Activated T-cell treated with anti-CD3 and anti-CD28 coated beads for 48 hours (primary cell): Measurements from ENCODE around the gene RNF168.
A peak's percentile ranks its signal among the peaks of the same experiment; 100 is the strongest.
"Not testable (repeated sequence)": the region's sequence is repeated elsewhere in the genome, so short reads cannot be mapped to it uniquely, and the experiment has no call there.

Experiments
- DNase-seq: peaks from one replicate; pipeline ENCODE4 v3.0.0-alpha.2; 2020; ENCODE audit warnings: low read depth

Gene RNF168

GRCh38 chr3:196463804-196464203 lies 39.8 kb downstream of the RNF168 start:
- no peak for DNase-seq

DNA sequence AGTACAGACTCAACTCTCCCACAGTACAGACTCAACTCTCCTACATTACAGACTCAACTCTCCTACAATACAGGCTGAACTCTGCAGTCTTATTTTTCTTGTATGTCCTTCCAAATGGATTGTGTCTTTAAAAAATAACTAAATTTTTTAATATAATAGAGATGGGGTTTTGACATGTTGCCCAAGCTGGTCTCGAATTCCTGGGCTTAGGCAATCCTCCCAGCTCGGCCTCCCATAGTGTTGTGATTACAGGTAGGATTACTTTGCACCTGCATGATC lies 40.2 kb downstream of the RNF168 start:
- no peak for DNase-seq

DNA sequence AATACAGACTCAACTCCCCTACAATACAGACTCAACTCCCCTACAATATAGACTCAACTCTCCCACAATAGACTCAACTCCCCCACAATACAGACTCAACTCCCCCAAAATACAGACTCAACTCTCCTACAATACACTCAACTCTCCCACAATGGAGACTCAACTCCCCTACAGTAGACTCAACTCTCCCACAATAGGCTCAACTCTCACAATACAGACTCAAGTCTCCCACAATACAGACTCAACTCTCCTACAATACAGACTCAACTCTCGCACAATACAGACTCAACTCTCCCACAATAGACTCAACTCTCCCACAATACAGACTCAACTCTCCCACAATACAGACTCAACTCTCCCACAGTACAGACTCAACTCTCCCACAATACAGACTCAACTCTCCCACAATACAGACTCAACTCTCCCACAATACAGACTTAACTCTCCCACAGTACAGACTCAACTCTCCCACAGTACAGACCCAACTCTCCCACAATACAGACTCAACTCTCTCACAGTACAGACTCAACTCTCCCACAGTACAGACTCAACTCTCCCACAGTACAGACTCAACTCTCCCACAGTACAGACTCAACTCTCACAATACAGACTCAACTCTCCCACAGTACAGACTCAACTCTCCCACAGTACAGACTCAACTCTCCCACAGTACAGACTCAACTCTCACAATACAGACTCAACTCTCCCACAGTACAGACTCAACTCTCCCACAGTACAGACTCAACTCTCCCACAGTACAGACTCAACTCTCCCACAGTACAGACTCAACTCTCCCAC lies 40.7 kb downstream of the RNF168 start:
- not testable (repeated sequence) for DNase-seq

DNA sequence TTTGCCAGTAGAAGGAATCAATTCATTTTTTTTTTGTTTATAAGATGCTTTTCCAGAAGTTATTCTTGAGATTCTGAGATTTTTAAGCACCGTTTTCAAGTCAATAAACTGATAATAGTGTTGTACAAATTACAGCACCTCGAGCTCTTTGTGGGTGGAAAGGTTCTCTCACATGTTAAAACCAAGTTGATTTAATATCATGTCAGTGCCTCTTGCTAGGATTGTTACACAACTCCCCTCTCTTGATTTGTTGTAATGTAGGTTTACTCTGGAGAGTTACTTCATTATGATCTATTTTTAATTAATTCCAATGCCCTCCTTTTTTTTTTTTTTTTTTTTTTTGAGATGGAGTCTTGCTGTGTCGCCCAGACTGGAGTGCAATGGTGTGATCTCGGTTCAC lies 45.5 kb downstream of the RNF168 start:
- DNase-seq = no peak

DNA sequence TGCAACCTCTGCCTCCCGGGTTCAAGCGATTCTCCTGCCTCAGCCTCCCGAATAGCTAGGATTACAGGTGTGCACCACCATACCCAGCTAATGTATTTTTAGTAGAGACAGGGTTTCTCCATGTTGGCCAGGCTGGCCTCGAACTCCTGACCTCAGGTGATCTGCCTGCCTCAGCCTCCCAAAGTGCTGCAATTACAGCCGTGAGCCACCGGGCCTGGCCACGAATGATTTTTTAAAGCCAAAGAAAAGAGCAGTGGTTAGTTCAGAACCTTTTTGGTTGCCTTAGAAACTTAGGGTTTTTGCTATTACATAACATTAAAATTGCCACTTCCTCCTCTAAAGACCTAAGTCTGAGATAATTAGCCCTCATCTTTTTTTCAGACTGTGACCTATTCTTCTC lies 46.1 kb downstream of the RNF168 start:
- DNase-seq = not testable (repeated sequence)

- no peak for DNase-seq
Measured at GRCh38 chr3:196454935-196455334, 48.6 kb downstream of the RNF168 start.

GRCh38 chr3:196445391-196445790 lies 58.2 kb downstream of the RNF168 start:
- DNase-seq = not testable (repeated sequence)

- DNase-seq = no peak
Measured at GRCh38 chr3:196444500-196444894, 59.1 kb downstream of the RNF168 start.

- no peak for DNase-seq
Measured at GRCh38 chr3:196440696-196441095, 62.9 kb downstream of the RNF168 start.

DNA sequence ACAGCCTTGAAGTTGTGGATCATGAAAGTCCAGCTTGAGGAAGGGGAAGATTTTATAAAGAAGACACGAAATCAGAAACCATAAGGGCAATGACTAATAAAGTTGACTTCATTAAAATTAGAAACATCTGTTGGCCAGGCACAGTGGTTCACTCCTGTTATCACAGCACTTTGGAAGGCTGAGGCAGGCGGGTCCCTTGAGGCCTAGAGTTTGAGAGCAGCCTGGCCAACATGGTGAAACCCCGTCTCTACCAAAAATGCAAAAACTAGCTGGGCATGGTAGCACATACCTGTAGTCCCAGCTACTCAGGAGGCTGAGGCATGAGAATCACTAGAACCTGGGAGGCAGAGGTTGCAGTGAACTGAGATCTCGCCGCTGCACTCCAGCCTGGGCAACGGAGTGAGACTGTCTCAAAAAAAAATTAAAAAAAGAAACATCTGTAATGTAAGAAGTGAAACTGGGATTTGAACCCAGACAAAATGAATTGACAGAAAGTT lies 63.5 kb downstream of the RNF168 start:
- no peak for DNase-seq

DNA sequence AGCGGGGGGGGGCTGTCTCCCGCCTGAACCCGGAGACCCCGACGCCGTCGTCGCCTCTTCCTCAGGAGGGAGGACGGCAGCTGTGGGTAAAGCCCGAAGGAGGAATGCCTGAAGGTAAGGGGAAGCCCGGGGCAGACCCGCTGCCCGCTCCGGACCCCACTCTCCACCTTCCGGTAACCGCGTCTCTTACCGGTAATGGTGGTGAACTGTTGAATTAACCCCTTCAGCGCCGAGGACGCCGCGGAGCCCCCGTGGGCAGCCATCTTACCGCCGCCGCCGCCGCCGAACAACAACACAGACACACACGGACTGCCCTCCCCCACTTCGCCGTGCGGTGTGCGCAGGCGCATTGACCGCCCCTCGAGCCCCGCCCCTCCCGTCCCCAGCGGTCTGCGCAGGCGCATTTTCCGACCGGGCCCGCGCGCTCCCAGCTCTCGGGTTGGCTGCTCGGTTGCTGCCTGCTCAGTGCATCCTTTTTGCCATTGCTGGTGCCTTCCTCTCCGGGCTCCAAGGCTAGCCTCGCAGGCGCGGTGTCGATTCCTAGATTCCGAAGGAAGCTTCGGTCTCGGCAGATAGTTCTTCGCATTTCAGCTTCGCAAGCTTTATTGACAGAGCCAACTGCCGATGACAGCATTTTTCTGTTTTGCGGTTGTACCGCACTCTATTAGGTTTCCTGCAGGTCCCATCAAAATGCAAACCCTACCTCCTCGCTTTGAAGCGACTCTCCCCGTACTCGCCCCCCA lies 71.3 kb downstream of the RNF168 start, which contains the start of gene UBXN7:
Gene UBXN7 (minus strand): TSS at position 291 of the 743 bp plus-strand sequence. CDS start 28 bp downstream, at position 263.
- DNase-seq = peak; percentile 96

DNA sequence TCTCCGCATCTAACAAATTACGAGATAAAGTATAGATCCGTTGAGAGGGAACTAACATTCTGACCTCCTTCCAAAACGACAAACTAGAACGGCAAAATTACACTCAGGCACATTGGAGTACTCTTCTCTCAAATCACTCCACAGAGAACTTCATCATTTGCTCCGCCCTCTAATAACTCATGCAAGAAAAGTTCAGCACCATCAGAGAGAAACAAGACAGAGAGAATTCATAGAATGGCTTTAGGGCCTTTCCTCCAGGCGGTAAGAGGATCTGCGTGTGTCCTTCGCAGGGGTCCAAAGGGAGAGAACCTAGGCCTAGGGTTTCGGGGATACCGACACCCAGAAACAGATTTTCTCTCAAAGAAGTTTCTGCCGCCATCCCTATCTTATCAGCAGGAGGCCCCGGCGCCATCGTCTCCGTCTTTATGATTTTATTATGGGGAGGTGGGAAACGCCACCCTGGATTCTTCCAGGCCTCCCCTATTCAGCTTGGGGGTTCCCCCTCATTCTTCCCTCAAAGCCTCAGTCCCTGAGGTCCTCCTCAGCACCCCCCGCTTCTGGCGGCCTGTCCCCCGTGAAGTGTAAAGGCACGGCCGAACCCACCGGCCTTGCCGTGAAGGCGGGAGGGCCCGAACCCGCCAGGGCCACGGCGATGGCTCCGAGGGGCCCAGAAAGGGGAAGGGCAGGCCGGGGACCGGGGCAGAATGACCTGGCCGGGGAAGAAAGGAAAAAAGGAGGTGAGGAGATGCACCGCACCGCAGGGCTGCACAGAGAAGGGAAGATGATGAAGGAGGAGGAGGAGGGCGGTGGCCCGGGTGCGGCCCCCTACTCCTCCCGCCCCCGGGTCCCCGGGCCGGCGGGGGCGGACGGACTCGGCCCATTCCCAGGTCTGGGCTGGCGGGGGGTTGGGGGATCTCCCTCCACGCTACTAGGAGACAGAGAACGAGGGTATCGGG lies 72.1 kb downstream of the RNF168 start:
- DNase-seq = peak; percentile 21

- DNase-seq = no peak
Measured at GRCh38 chr3:196428041-196428440, 75.5 kb downstream of the RNF168 start.

- not testable (repeated sequence) for DNase-seq
Measured at GRCh38 chr3:196424421-196424820, 79.1 kb downstream of the RNF168 start.

- DNase-seq = no peak
Measured at GRCh38 chr3:196423044-196423781, 80.4 kb downstream of the RNF168 start.

- not testable (repeated sequence) for DNase-seq
Measured at GRCh38 chr3:196421668-196422067, 81.9 kb downstream of the RNF168 start.

GRCh38 chr3:196419386-196419785 lies 84.2 kb downstream of the RNF168 start:
- DNase-seq = no peak
